ENCODE data around the gene SMURF1.
A peak's percentile ranks its signal among the peaks of the same experiment; 100 is the strongest.
"Not testable (repeated sequence)": the region's sequence is repeated elsewhere in the genome, so short reads cannot be mapped to it uniquely, and the experiment has no call there.

Gene SMURF1

GRCh38 chr7:99143853-99144672 lies at the start of gene SMURF1:
TSS of gene SMURF1 (minus strand) at chr7:99144108. CDS start at chr7:99143780, 328 bp downstream.
- DNase-seq = peak; percentile 62

- DNase-seq = no peak
These were observed 48.1 kb upstream of the SMURF1 start for GRCh38 chr7:99191869-99192596.

- no peak for DNase-seq
These were observed 46.6 kb upstream of the SMURF1 start for GRCh38 chr7:99190359-99191009.

GRCh38 chr7:99189222-99189621 lies 45.3 kb upstream of the SMURF1 start:
- DNase-seq = no peak

- no peak for DNase-seq
These were observed 44.3 kb upstream of the SMURF1 start for GRCh38 chr7:99188221-99188620.

GRCh38 chr7:99184532-99185218 lies 40.8 kb upstream of the SMURF1 start:
- no peak for DNase-seq

- no peak for DNase-seq
These were observed 36.3 kb upstream of the SMURF1 start for GRCh38 chr7:99180067-99180650.

- no peak for DNase-seq
These were observed 33.3 kb upstream of the SMURF1 start for GRCh38 chr7:99177165-99177564.

GRCh38 chr7:99173787-99174186 lies 29.9 kb upstream of the SMURF1 start:
- no peak for DNase-seq

- no peak for DNase-seq
These were observed 27.8 kb upstream of the SMURF1 start for GRCh38 chr7:99171731-99172130.

- no peak for DNase-seq
These were observed 26.8 kb upstream of the SMURF1 start for GRCh38 chr7:99170730-99171074.

GRCh38 chr7:99170065-99170729 lies 26.3 kb upstream of the SMURF1 start:
- no peak for DNase-seq

- DNase-seq = no peak
These were observed 23.2 kb upstream of the SMURF1 start for GRCh38 chr7:99167072-99167471.

GRCh38 chr7:99165816-99166215 lies 21.9 kb upstream of the SMURF1 start:
- DNase-seq = no peak

- not testable (repeated sequence) for DNase-seq
These were observed 19.8 kb upstream of the SMURF1 start for GRCh38 chr7:99163669-99164068.

GRCh38 chr7:99156649-99157048 lies 12.7 kb upstream of the SMURF1 start:
- DNase-seq = no peak

- no peak for DNase-seq
These were observed 11.3 kb upstream of the SMURF1 start for GRCh38 chr7:99155211-99155610.

GRCh38 chr7:99146979-99147378 lies 3.1 kb upstream of the SMURF1 start:
- no peak for DNase-seq

GRCh38 chr7:99143521-99143852 lies 421 bp downstream of the SMURF1 start:
- no peak for DNase-seq

- peak; percentile 91 for DNase-seq
These were observed 984 bp downstream of the SMURF1 start for GRCh38 chr7:99142727-99143520.
